ENCODE data around the gene ATP6V0C. TPM values are rescaled to one million over a fixed set of nuclear protein-coding genes. Genes with fewer than 3 reads are reported as not detected.
A peak's percentile ranks its signal among the peaks of the same experiment; 100 is the strongest.

ATP6V0C gene
- total RNA-seq, 1 experiment from 2014 or later = 30.2 TPM

GRCh38 chr16:2468725-2469398 lies 44.9 kb upstream of the ATP6V0C start:
- peak overlapping the region; percentile 94 for H3K27ac ChIP-seq (ENCODE audit: low read length)
- no peak overlapping the region for H2AFZ ChIP-seq (ENCODE audit: low read length)
- H3K79me2 ChIP-seq (ENCODE audit: low read length) = no peaks in the 10 kb centered on the region
- peaks cover 9% of the 10 kb centered on the region; the same call in 1 of the 2 replicates for H4K20me1 ChIP-seq (ENCODE audit: insufficient read depth, low read depth, low read length)
- H3K4me3 ChIP-seq (ENCODE audit: low read length) = peak overlapping the region; percentile 67
- peaks cover 71% of the 10 kb centered on the region for H3K4me1 ChIP-seq (ENCODE audit: low read length)
- no peaks in the 10 kb centered on the region for H3K9me2 ChIP-seq (replicated peaks; ENCODE audit: insufficient read depth, low read length)
- peak overlapping the region; percentile 86 for H3K9ac ChIP-seq (ENCODE audit: low read length)
- no peaks in the 10 kb centered on the region for H3K9me3 ChIP-seq (ENCODE audit: low read length)
- peak; percentile 96 for DNase-seq
- no peaks in the 10 kb centered on the region for H3K36me3 ChIP-seq (ENCODE audit: insufficient read depth, low read length)
- peak overlapping the region; percentile 96 for H3K4me2 ChIP-seq (ENCODE audit: low read depth, low read length, poor library complexity, severe bottlenecking)
- H3K27me3 ChIP-seq (ENCODE audit: low read length) = no peaks in the 10 kb centered on the region

- H3K9me3 ChIP-seq (ENCODE audit: low read length) = no peaks in the 10 kb centered on the region
- no peaks in the 10 kb centered on the region for H3K9me2 ChIP-seq (replicated peaks; ENCODE audit: insufficient read depth, low read length)
- no peak overlapping the region for H2AFZ ChIP-seq (ENCODE audit: low read length)
- peaks cover 78% of the 10 kb centered on the region for H3K4me1 ChIP-seq (ENCODE audit: low read length)
- H3K27me3 ChIP-seq (ENCODE audit: low read length) = no peaks in the 10 kb centered on the region
- peak; percentile 75 for DNase-seq
- H3K79me2 ChIP-seq (ENCODE audit: low read length) = peaks cover 5% of the 10 kb centered on the region; the same call in 1 of the 2 replicates
- no peaks in the 10 kb centered on the region for H3K36me3 ChIP-seq (ENCODE audit: insufficient read depth, low read length)
- peak overlapping the region; percentile 67 for H3K4me3 ChIP-seq (ENCODE audit: low read length)
- H3K4me2 ChIP-seq (ENCODE audit: low read depth, low read length, poor library complexity, severe bottlenecking) = peak overlapping the region; percentile 96
- H3K27ac ChIP-seq (ENCODE audit: low read length) = peak overlapping the region; percentile 94
- H3K9ac ChIP-seq (ENCODE audit: low read length) = peak overlapping the region; percentile 83
- peaks cover 6% of the 10 kb centered on the region; the same call in 1 of the 2 replicates for H4K20me1 ChIP-seq (ENCODE audit: insufficient read depth, low read depth, low read length)
These were observed 44.1 kb upstream of the ATP6V0C start for GRCh38 chr16:2469399-2470233.

- Histone ChIP-seq H3K36me3 (ENCODE audit: insufficient read depth, low read length) (no peaks in the 10 kb centered on the region), H3K9me2 (replicated peaks; ENCODE audit: insufficient read depth, low read length) (no peaks in the 10 kb centered on the region), H3K27ac (ENCODE audit: low read length) (peak overlapping the region; percentile 94), H3K4me3 (ENCODE audit: low read length) (peak overlapping the region; percentile 67; the same call in 1 of the 2 replicates), H3K4me1 (ENCODE audit: low read length) (peaks cover 79% of the 10 kb centered on the region), H2AFZ (ENCODE audit: low read length) (no peak overlapping the region), H4K20me1 (ENCODE audit: insufficient read depth, low read depth, low read length) (peaks cover 6% of the 10 kb centered on the region; the same call in 1 of the 2 replicates), H3K9me3 (ENCODE audit: low read length) (no peaks in the 10 kb centered on the region), H3K4me2 (ENCODE audit: low read depth, low read length, poor library complexity, severe bottlenecking) (peak overlapping the region; percentile 96), H3K27me3 (ENCODE audit: low read length) (no peaks in the 10 kb centered on the region), H3K9ac (ENCODE audit: low read length) (peak overlapping the region; percentile 83), H3K79me2 (ENCODE audit: low read length) (peaks cover 7% of the 10 kb centered on the region; the same call in 1 of the 2 replicates)
- DNase-seq = no peak
These were observed 43.5 kb upstream of the ATP6V0C start for GRCh38 chr16:2470234-2470601.

GRCh38 chr16:2470603-2471015 lies 43.1 kb upstream of the ATP6V0C start:
- Histone ChIP-seq H2AFZ (ENCODE audit: low read length) (no peak overlapping the region), H3K9me3 (ENCODE audit: low read length) (no peaks in the 10 kb centered on the region), H3K27ac (ENCODE audit: low read length) (peak overlapping the region; percentile 94), H3K27me3 (ENCODE audit: low read length) (no peaks in the 10 kb centered on the region), H3K4me2 (ENCODE audit: low read depth, low read length, poor library complexity, severe bottlenecking) (peak overlapping the region; percentile 96), H3K4me3 (ENCODE audit: low read length) (peak overlapping the region; percentile 100; the same call in 1 of the 2 replicates), H3K9me2 (replicated peaks; ENCODE audit: insufficient read depth, low read length) (no peaks in the 10 kb centered on the region), H3K36me3 (ENCODE audit: insufficient read depth, low read length) (no peaks in the 10 kb centered on the region), H3K9ac (ENCODE audit: low read length) (peak overlapping the region; percentile 83), H3K79me2 (ENCODE audit: low read length) (peaks cover 11% of the 10 kb centered on the region), H4K20me1 (ENCODE audit: insufficient read depth, low read depth, low read length) (peaks cover 8% of the 10 kb centered on the region; the same call in 1 of the 2 replicates), H3K4me1 (ENCODE audit: low read length) (peaks cover 81% of the 10 kb centered on the region)
- DNase-seq = peak; percentile 81

- H3K36me3 ChIP-seq (ENCODE audit: insufficient read depth, low read length) = no peaks in the 10 kb centered on the region
- H3K4me3 ChIP-seq (ENCODE audit: low read length) = peak within 1 kb of the TSS; percentile 100; the same call in 1 of the 2 replicates
- H3K27me3 ChIP-seq (ENCODE audit: low read length) = no peaks in the 10 kb centered on the region
- DNase-seq = peak; percentile 73
- peak within 1 kb of the TSS; percentile 94 for H3K27ac ChIP-seq (ENCODE audit: low read length)
- peaks cover 87% of the 10 kb centered on the region for H3K4me1 ChIP-seq (ENCODE audit: low read length)
- H3K4me2 ChIP-seq (ENCODE audit: low read depth, low read length, poor library complexity, severe bottlenecking) = peak within 1 kb of the TSS; percentile 96
- H3K9ac ChIP-seq (ENCODE audit: low read length) = peak within 1 kb of the TSS; percentile 83
- H3K9me2 ChIP-seq (replicated peaks; ENCODE audit: insufficient read depth, low read length) = no peaks in the 10 kb centered on the region
- H3K9me3 ChIP-seq (ENCODE audit: low read length) = no peaks in the 10 kb centered on the region
- peaks cover 16% of the 10 kb centered on the region for H3K79me2 ChIP-seq (ENCODE audit: low read length)
- peaks cover 14% of the 10 kb centered on the region; the same call in 1 of the 2 replicates for H4K20me1 ChIP-seq (ENCODE audit: insufficient read depth, low read depth, low read length)
- no peak within 1 kb of the TSS for H2AFZ ChIP-seq (ENCODE audit: low read length)
These were observed 42.6 kb upstream of the ATP6V0C start, which contains the start of gene NTN3 for GRCh38 chr16:2471016-2471652. Gene NTN3, plus strand, starts transcription at chr16:2471297. Its CDS starts 405 bp downstream, at chr16:2471702.

GRCh38 chr16:2471653-2472487 lies 41.9 kb upstream of the ATP6V0C start:
- Histone ChIP-seq H3K27me3 (ENCODE audit: low read length) (no peaks in the 10 kb centered on the region), H3K9me3 (ENCODE audit: low read length) (no peaks in the 10 kb centered on the region), H4K20me1 (ENCODE audit: insufficient read depth, low read depth, low read length) (peaks cover 21% of the 10 kb centered on the region), H3K27ac (ENCODE audit: low read length) (peak overlapping the region; percentile 94), H3K4me2 (ENCODE audit: low read depth, low read length, poor library complexity, severe bottlenecking) (peak overlapping the region; percentile 96), H3K9ac (ENCODE audit: low read length) (peak overlapping the region; percentile 83), H3K4me3 (ENCODE audit: low read length) (peak overlapping the region; percentile 100; the same call in 1 of the 2 replicates), H3K79me2 (ENCODE audit: low read length) (peaks cover 24% of the 10 kb centered on the region), H3K9me2 (replicated peaks; ENCODE audit: insufficient read depth, low read length) (no peaks in the 10 kb centered on the region), H2AFZ (ENCODE audit: low read length) (no peak overlapping the region), H3K4me1 (ENCODE audit: low read length) (peaks cover 88% of the 10 kb centered on the region), H3K36me3 (ENCODE audit: insufficient read depth, low read length) (no peaks in the 10 kb centered on the region)
- peak; percentile 67 for DNase-seq

- DNase-seq = no peak
- no peaks in the 10 kb centered on the region for H3K9me3 ChIP-seq (ENCODE audit: low read length)
- peaks cover 27% of the 10 kb centered on the region for H4K20me1 ChIP-seq (ENCODE audit: insufficient read depth, low read depth, low read length)
- no peaks in the 10 kb centered on the region for H3K27me3 ChIP-seq (ENCODE audit: low read length)
- peaks cover 82% of the 10 kb centered on the region for H3K4me1 ChIP-seq (ENCODE audit: low read length)
- peak overlapping the region; percentile 100; the same call in 1 of the 2 replicates for H3K9ac ChIP-seq (ENCODE audit: low read length)
- peak overlapping the region; percentile 96 for H3K4me2 ChIP-seq (ENCODE audit: low read depth, low read length, poor library complexity, severe bottlenecking)
- H3K9me2 ChIP-seq (replicated peaks; ENCODE audit: insufficient read depth, low read length) = no peaks in the 10 kb centered on the region
- no peaks in the 10 kb centered on the region for H3K36me3 ChIP-seq (ENCODE audit: insufficient read depth, low read length)
- no peak overlapping the region for H2AFZ ChIP-seq (ENCODE audit: low read length)
- peak overlapping the region; percentile 100; the same call in 1 of the 2 replicates for H3K4me3 ChIP-seq (ENCODE audit: low read length)
- H3K27ac ChIP-seq (ENCODE audit: low read length) = no peak overlapping the region
- peaks cover 30% of the 10 kb centered on the region for H3K79me2 ChIP-seq (ENCODE audit: low read length)
These were observed 41.3 kb upstream of the ATP6V0C start for GRCh38 chr16:2472488-2472864.
